Fibroblast of peridontal ligament (primary cell): ENCODE measurements around the gene AFF3.
A peak's percentile ranks its signal among the peaks of the same experiment; 100 is the strongest.

ENCODE experiments used
- DNase-seq: peaks from one replicate; pipeline ENCODE4 v3.0.0-alpha.2; 2010; ENCODE audit errors: extremely low read depth

Gene AFF3

DNA sequence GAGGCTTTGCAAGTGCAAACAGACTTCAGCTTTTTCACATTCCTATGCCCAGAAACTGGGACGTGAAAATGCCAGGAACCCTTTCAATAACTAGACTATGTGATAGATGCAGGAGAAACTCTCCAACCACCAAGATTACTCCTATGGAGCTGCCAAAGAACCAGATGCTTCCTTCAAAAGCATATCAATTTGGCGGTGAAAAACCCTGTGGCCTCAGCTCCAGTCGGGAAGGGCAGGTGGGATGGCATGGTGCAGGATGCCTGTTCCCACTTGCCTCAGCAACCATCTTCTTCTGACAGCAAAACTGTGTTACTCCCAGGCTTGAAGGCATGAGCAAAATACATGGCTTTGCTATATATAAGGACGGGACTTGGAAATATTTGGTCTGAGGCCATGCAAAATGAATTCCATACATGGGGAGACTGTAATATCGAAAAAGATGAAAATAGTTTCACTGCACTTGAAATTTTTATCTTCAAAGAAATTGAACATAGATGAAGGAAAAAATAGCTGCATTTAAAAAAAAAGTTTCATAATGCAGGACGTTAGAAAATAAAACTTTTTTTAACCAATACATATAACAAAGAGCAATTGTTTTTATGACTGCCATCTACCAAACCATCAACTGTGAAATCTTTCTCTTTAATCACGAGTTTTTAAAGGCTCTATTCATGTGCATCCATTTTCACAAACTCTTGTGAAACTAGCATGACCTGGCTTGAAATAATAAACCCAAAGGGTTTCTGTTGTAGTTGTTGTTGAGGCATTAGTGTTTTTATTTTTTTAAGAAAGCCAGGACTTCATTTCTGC lies 99.1 kb downstream of the AFF3 start:
- no peak for DNase-seq

DNA sequence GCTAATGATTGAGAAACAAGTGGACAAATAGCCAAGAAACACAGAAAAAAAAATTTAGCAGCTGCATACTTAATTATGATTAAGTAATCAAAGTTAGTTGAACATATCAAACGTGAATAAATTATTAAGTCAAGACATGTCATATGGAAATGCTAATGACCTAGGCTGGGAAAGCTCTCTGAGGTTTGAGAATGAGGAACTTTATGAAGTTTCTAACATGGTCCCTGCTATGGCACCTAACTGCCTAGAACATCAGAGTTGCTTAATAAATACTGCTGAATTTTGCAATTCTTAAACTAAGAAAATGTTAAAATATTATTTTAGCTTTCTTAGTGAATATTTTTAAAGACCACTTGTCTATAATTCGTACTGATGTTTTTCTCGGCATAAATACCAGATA lies 99.8 kb downstream of the AFF3 start:
- DNase-seq: no peak

DNA sequence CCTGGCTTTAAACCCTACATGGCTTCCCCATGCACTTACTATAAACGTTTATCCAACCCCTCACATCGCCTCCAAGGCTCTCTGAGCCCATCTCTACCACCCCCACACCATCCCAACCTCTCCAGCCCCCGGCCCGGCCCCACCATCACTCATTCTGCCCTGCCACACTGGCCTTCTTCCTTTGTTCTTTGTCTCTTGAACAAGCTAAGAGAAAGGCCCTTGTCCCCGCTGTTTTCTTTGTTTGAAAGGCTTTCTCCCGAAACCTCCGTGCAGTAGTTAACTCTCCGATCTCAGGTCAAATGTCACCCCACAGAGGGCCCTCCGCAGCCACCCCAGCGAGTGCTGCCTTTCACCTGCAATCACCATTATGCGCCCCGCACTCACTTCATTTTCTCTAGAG lies 100.4 kb downstream of the AFF3 start:
- no peak for DNase-seq

DNA sequence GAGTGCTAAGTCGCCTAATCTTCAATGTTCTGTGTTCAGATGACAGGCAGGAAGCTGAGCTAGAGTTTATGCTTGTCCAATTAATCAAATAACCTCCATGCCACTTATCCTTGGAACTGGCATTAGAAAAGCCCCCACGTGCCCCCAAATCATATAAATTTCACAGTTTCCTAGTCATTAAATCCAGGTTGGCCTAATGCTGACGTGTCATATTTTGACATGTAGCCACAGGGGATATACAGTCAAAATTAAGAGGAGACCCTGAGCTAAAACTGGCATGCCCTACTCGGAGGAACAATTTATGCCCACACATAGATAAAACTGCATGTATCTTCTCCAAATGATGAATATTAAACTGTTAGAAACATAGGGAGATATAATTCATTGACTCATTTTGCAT lies 101.0 kb downstream of the AFF3 start:
- no peak for DNase-seq

DNA sequence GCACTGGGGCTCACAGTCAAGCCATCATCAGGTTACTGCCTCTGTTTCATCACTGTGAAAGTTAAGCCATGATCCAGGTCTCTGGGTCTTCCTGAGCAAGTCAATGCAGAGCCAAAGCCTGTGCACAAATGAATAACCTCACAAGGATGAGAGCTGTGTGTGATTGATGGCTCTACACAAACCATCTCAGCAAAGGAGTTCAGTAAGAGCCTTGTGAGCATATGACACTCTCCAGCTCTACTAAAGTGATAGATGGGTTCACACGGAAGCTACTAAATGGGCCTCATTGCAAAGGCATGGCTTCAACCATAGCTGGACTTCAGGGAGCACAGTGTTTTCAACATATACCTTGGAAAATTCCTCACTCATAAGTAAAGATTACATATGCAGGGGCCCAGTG lies 101.5 kb downstream of the AFF3 start:
- DNase-seq: no peak

DNA sequence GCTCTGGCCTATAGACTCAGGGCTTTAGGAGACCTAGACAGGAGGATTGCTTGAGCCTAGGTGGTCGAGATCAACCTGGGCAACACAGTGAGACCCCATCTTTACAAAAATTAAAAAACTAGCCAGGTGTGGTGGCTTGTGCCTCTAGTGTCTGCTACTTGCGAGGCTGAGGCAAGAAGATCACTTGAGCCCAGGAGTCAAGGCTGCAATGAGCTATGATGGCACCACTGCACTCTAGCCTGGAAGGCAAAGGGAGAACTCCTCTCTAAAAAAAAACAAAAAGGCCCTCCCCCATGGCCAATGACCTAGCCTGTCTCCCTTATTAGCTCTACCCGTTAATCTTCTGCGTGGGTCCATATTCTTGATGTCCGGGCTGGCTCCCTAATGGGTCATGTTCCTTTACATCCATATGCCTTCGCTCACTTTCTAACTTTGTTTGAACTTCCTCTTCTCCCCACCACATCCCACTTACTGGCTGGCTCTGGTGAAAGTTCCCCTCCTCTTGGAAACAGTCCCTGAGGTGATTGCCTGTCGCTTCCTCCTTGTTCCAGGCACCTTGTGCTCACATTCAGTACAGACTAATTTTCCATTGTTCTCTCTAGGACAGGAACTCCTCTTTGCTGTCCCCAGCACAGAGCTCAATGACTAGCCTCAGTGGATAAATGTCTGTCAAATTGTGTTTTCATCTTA lies 103.0 kb downstream of the AFF3 start:
- DNase-seq: no peak

DNA sequence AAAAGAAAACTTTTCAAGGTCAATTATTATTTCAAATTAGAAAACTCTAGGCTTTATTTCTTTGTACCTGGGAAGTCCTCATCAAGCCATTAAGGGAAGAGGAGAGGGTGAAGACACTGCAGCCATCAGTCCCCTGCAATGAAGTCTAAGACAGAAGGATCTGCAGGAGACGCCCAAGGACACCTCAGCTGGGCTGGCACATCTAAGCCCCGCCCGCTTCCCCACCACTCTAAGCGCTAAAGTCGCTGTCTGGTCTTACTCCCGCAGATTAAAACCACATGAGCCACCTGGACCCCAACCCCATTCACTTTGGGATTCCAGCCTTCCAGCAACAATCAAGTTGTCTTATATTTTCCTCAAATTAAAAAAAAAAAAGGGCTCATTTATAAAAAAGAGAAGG lies 104.4 kb downstream of the AFF3 start:
- DNase-seq: no peak

DNA sequence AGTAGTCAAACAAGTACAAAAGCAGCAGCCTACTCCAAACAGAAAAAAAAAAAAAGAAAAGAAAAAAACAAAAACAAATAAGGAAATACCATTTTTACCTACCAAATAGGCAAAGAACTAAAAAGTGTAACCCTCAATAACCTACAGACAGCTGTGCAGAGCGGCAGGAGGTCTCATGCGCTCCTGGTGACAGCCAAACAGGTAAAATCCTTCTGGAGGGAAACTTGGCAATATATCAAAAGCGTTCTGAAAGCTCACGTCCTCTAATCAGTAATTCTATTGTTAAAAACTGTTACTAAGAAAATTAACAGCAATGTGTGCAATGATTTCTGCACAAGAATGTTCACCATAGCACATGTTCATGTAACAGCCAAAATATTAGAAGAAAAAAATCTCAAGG lies 105.6 kb downstream of the AFF3 start:
- DNase-seq: no peak

DNA sequence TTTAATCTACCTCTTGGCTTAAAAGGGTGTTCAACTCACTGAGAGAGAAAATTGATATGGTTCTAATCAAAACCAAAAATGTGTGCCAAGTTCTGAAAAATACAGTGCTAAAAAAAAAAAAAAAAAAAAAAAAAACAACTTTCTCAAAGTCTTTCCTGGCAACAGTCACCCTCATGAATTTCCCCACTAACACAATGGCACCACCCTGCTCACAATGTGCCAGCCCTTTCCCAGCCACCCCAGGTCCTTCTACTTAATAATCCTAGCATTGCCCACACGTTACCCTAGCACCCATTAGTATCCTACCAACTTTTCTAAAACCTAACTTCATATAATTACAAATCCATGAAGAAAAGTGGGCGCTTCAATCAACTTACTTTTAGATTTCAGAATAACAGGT lies 106.4 kb downstream of the AFF3 start:
- DNase-seq: peak; percentile 49

DNA sequence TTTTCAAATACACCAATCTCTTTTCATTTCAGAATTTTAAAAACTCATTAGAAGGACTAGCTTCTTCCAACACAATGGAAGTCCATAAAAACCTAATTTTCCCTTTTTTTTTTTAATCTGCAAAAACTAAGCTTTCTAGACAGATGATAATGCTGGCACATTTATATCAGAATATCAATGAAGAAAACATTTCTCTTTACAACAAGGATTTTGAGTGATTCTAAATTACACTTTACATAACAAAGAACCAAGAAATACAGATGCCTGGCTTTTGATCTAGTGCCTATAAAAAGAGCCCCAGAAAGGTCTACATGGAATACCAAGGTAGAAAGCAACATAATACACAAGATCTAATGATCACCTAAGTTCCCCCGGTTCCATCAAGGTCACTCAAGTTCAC lies 108.0 kb downstream of the AFF3 start:
- no peak for DNase-seq

DNA sequence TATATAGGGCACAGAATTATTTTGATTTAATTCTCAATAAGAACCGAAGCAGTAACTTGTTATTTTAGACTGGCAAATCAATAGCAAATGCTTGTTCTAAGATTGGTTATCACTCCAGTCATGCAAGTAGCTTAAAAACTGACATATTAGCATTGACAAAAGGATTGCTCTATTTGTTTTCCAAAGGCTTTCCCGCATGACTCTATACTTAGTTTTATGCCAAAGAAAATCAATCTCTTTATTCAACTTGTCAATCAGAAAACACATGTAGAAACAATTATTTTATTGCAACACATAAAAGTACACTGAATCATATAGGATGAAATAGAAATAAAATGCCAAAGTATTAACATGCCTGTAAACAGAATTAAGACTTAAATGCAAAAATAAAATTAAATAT lies 108.4 kb downstream of the AFF3 start:
- DNase-seq: peak; percentile 35

DNA sequence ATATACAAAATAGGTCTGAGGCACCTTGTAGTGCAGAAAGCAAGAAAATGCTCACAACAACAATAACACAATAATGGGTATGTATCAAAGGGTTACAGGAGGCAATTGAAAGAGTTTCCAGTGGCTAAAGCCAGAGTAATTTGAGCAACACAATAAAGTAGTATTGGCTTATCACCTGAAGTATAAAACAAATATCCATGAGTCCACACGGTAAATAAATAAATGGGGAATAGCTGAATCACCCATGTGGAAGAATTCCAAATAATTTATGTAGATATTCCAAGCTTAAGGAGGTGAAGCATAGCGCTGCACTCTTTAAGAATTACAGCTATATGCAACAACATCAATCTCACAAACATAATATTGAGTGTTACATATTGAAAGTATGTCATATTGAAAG lies 110.8 kb downstream of the AFF3 start:
- no peak for DNase-seq

DNA sequence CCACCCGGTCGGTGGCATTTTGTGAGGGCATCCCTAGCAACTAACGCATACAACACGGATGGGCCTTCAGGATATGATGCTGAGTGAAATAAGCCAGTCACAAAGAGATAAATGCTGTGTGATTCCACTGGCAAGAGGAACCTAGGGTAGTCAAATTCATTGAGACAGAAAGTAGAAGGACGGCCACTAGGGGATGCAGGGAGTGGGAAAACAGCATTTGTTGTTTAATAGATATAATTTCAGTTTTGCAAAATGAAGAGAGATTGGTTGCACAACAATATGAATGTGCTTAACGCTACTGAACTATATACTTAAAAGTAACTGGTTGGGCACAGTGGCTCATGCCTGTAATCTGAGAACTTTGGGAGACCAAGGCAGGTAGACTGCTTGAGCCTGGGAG lies 112.9 kb downstream of the AFF3 start:
- no peak for DNase-seq

DNA sequence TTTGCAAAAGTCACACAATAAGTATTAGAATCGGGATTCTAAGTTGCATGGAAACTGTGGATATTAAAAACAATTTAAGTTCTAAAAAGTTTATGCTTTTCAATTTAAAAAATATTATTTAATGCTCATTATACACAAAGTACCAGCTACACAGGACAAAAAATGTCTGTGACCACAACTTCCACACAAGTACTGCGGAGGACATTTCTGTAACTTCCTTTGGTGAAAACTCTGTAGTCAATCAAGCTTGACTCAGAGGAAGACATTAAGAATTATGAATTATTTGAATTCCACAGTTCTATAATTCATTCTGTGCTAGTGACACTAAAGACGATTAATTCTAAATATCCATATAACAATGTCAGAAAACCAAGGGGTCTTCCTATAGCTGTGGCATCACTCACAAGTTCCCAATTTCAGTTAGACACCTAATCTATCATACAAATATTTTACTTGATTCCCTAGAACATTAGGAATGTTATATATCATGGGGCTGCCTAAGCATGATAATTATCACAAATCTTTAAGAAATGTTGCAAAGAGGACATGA lies 120.5 kb downstream of the AFF3 start:
- no peak for DNase-seq

DNA sequence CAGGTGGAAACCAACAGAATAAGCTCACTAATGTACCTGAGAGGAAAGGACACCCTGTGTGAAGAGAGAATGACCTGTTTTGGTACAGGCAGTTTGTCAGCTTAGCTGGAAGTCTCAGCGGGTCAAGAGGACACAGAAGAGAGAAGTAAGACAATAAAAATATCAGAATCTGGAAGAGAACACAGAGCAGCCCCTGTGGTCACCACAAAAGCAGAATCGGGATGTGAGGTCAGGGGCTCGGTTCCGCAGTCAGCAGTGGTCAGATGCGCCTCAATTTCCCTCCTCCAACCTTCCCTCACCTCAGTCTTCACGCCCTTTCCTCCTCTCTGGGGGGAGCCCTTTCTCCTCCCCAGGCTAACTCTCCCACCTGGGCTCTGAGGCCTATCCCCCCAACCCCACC lies 122.9 kb downstream of the AFF3 start:
- no peak for DNase-seq

DNA sequence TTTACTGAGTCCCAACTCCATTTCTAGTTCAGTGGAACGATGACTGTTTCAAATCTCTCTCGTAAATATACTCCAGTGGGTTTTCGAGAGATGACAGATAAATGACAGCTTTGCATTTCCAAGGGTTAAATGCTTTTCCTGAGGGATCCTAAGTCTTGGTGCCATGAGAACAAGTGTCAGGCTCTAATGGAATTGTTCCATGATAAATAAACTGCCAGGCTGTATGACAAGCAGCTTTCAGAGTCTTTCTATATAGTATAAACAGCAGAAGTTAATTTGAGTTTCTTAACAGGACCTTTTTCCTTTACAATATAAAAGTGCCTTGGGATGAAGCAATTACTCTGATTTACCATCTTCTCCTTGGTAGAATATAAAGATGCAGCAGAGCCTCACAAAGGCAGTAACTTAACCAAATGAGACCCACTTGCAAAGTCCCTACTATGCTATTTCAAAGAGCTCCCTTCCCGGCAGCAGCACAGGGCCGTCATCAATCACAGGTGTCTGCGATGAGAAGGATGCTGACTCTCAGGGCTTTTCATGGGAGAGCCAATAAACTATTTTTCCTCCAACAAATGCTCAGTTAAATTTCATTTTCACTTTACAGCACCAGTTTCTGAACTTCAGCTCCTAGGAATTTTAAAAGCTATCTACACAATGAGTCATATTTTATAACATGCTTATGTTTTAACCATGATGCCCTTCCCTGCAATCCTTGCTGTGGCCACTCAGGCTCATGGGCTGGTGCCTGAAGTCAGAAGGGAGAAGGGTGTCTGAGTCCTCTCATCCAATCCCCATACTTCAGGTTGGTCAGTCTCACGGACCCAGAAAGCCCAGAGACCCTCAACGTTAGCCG lies 123.8 kb downstream of the AFF3 start:
- DNase-seq: peak; percentile 84

DNA sequence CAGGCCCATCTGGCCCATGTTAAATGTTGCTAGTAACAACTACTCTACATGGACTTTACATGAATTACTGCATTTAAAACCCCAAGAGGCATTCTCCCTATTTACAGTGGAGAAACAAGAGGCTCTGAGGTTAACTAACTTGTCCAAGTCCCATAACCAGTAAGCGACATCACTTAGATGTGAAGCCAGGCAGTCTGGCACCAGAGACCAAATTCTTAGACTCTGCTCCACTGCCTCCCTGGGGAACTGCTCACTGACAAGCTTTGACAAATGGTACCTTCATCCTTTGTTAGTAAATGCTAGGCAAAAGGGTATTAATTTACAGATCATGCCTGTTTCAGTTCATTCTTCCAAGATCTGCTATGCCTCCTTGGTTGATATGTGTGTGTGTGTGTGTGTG lies 124.8 kb downstream of the AFF3 start:
- peak; percentile 54 for DNase-seq

DNA sequence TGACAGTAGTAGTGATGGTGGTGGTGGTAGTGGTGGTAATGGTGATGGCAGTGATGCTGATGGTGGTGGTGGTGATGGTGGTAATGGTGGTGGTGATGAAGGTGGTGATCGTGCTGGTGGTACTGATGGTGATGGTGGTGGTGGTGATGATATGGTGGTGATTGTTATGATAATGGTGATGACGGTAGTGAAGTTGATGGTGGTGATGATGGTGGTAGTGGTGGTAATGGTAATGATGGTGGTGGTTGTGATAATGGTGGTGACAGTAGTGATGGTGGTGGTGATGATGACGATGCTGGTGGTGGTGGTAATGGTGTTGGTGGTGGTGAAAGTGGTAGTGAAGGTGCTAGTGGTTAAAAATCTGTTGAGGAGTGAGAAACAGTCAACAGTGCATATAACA lies 125.6 kb downstream of the AFF3 start:
- no peak for DNase-seq

DNA sequence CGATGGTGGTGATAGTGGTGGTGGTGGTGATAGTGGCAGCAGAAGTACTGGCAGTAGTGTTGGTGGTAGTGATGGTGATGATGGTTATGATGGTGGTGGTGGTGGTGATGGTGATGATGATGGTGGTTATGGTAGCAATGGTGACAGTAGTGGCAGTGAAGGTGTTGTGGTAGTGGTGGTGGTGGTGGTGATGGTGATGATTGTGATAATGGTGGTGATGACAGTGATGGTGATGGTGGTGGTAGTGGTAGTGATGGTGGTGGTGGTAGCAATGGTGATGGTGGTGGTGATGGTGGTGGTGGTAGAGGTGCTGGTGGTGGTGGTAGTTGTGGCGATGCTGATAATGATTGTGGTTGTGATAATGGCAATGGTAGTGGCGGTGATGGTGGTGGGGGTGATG lies 126.5 kb downstream of the AFF3 start:
- DNase-seq: no peak

DNA sequence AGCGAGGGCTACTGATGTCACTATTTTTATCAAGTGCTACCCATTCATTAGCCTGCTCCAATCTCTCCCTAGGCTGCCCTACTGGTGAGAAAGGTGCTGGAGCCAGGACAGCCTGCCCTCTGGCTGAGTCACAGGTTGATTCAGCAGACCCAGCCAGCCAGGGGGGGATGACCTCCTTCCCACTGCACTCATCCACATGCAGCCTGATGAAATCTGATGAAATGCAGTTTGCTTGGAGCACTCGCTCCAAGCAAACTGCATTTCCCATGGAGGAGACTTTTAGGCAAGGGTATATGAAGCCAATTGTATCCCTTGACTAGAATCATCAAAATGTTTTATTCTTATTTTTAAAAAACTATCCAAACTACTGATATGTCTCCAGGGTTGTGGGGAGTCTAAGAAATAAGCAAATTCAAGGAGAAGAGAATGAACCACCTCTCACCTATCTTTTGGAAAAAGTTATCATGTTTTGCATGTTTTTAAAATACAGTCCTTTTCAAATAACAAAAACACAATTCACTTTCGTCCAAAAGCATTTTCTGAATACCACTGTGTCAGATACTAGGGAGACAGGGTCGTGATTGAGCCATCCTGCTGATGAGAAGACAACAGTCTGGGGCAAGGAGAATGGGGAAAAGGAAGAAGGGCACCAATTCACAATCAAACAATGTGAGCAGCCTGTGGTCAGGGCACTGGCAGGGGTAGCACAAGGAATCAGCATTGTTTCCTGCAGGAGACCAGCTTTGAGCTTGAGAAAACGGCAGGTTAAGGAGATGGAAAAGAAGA lies 128.3 kb downstream of the AFF3 start:
- DNase-seq: peak; percentile 98

DNA sequence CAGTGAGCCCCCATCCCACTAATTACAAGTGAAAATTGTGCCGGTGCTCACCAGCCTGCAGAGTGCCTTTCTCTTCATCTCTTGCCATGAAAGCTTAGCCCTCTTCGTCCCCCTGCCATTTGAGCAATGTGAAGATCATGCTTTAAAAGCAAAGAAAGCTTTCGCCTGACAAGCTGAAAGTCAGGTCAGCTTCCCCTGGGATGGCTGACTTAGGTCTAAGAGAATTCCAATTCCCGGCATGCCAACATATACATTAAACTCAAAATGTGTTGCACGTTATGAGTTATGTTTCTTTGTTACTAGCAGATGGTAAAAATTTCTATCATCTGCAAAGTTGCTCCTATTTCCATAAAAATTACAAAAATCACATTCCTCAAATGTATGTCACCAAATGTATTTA lies 129.8 kb downstream of the AFF3 start:
- peak; percentile 74 for DNase-seq
